Stimulated activated naive CD4-positive, alpha-beta T cell treated with Interleukin-2 at 50 U/mL for 16 hours (primary cell): ENCODE measurements around the gene STPG2.
"Not testable (repeated sequence)": the region's sequence is repeated elsewhere in the genome, so short reads cannot be mapped to it uniquely, and the experiment has no call there.

Experiments used
- DNase-seq: peaks from one replicate; lab custom pipeline; 2025; lab: John Stamatoyannopoulos, UW

Gene STPG2

DNA sequence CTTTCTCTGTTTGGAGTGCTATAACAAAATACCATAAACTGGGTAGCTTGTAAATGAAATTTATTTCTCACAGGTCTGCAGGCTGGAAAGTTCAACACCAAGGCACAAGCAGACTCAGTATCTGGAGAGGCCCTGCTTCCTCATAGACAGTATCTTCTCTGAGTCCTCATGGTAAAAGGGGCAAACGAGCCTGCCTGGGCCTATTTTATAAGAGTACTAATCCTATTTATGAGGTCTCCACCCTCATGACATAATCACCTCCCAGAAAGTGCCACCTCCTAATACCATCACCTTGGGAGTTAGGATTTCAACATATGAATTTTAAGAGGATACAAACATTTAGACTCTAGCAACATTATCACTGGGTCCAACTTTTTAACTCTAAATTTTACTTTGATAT is 200.3 kb downstream of the STPG2 start:
- no peak for DNase-seq

- no peak for DNase-seq
Observed at GRCh38 chr4:97942137-97942536, 201.1 kb downstream of the STPG2 start.

- DNase-seq, result no peak
Observed at GRCh38 chr4:97938141-97938540, 205.1 kb downstream of the STPG2 start.

GRCh38 chr4:97924341-97924958 is 218.8 kb downstream of the STPG2 start:
- DNase-seq, result no peak

- no peak for DNase-seq
Observed at GRCh38 chr4:97923096-97923495, 220.2 kb downstream of the STPG2 start.

DNA sequence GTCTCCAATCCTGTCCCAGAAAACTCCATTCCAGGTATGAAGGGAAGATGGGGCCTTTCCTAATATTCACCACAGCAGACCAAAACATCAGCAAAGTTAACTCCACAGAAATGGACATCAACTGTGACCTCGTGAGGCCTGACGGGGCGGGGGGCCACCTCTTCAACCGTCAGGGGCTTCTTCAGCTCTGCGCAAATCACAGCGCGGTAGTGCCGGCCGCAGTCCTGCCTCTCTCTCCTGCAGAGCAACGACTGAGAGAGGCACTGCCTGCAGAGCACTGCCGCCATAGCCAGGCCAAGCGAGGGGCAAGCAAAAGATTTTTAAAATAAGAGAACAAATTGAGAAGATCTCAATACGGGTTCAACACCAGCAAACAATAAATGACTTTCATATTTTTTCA is 226.2 kb downstream of the STPG2 start:
- no peak for DNase-seq

DNA sequence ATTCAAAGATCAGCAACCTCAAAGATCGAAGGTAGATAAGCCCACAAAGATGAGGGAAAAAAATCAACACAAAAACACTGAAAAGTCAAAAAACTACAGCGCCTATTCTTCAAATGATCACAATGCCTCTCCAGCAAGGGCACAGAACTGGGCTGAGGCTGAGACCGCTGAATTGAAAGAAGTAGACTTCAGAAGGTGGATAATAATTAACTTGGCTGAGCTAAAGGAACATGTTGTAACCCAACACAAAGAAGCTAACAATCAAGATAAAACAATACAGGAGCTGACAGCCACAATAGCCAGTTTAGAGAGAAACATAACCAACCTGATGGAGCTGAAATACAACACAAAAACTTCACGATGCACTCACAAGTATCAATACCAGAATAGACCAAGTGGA is 231.1 kb downstream of the STPG2 start:
- DNase-seq, result no peak

DNA sequence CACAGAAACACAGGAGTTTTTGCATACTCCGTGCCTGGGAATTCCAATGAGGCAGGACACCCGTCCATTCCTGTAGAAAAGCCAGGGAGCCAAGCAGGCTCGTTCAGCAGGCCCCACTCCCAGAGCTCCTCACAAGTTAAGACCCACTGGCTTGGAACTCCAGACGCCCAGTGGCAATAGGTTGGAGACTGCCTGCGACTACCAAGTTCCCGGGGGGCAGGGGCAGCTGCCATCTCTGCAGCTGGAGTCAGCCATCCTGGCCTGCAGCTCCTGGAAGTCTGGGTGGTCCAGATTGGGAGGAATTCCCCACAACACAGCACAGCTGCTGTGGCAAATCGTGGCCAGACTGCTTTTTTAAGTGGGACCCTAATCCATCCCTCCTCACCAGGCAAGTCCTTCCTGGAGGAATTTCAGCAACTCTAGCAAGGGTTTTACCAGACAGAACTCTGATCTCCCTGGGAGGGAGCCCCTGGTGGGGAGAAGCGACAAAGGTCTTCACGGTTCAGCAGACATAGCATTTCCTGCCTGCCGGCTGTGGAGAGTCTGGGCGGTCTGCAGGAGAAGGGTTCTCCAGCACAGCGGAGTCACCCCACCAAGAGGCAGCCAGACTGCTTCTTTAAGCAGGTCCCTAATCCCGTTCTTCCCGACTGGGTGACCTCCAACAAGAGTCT is 231.9 kb downstream of the STPG2 start:
- DNase-seq, result no peak

GRCh38 chr4:97910005-97910404 is 233.3 kb downstream of the STPG2 start:
- DNase-seq, result no peak

DNA sequence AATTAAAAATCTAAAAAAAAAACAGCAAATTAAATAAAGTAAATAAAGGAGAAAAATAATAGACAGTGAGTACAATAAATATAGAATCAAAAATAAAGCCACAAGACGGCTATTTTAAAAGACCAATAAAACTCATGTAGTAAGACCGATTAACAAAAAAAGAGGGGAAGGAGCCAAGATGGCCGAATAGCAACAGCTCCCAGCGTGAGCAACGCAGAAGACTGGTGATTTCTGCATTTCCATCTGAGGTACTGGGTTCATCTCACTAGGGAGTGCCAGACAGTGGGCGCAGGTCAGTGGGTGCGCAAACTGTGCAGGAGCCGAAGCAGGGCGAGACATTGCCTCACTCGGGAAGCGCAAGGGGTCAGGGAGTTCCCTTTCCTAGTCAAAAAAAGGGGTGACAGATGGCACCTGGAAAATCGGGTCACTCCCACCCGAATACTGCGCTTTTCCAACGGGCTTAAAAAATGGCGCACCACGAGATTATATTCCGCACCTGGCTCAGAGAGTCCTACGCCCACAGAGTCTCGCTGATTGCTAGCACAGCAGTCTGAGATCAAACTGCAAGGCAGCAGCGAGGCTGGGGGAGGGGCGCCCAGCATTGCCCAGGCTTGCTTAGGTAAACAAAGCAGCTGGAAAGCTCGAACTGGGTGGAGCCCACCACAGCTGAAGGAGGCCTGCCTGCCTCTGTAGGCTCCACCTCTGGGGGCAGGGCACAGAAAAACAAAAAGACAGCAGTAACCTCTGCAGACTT is 239.7 kb downstream of the STPG2 start:
- DNase-seq, result not testable (repeated sequence)

GRCh38 chr4:97900229-97900628 is 243.0 kb downstream of the STPG2 start:
- no peak for DNase-seq

DNA sequence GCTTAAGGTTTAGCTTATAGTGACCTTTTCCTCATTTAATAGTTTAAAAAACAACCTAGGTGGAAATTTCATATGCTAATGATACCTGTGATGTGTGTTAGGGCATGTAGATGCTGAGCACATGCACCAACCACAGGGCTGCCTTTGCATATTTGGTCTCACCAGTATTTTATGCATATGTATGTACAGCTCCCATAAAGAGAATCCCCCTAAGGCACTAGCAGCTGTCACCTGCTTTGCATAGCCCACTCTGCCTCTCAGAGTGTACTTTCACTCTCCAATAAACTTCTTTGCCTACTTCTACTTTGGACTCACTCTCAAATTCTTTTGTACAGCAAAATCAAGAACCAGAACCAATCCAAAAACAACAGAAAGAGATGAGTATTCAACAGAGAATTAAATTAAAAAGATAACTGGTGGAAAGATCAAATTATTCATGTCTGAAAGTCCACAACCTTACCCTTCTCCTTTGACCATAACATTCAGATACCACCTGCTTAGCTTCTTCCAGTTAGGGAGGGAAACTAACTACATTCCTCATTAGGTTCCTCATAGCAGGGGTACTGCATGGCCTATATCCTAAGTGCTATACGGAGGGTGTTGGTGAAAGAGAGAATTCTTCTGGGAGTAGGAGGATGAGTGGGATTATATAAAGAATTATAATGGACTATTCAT is 250.5 kb downstream of the STPG2 start:
- no peak for DNase-seq

GRCh38 chr4:97879942-97880341 is 263.3 kb downstream of the STPG2 start:
- DNase-seq, result no peak

DNA sequence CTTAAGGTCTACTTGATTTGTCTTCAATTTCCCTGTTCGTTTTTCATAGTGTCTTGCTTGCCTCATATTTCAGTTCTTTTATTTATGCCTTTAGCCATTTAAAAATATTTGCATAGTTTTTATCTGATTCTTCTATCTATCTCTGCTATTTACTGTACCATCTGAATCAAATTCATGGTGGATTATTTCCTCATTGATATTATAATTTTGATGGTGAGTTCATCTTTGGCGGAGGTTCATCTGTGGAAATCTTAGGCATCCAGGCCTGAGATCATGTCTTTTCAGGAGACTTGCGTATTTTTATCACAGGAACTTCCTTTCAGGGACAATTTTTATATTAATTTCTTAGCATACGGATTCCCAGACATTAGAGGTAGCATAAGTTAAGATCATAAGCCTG is 275.2 kb downstream of the STPG2 start:
- DNase-seq, result no peak

GRCh38 chr4:97867557-97868091 is 275.7 kb downstream of the STPG2 start:
- no peak for DNase-seq

DNA sequence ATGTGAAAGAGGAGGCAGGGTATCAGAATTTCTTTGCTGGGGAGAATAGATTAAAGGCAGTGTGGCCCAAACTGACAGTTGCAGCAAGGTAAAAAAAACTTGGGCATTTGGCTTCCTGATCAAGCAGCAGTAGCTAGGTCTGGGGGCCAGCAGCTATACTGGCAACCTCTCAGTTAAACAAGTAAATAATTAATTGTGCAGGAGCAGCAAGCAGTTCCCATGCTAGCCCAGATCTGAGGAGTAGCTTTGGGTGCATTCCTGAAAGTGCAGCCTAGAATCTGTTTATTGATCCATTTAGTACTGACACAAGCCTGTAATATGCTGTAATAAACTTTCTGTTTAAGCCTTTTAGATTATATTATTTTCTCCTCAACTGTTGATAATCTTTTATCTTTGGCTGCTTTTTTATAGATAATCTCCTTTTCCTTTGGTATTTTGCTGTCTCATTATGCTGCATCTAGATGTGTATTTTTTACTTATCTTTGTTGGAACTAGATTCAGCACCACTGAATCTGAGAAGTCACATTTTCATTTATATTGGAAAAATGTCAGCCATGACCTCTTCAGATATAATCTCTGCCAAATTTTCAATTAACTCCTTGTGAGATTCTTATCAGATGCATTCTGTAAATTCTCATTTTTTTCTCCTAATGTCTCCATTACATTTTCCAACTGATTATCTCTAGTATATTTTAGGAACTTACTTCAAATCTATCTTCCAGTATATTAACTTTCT is 276.3 kb downstream of the STPG2 start:
- DNase-seq, result no peak

GRCh38 chr4:97851115-97851514 is 292.2 kb downstream of the STPG2 start:
- DNase-seq, result no peak

GRCh38 chr4:97845758-97846157 is 297.5 kb downstream of the STPG2 start:
- no peak for DNase-seq

DNA sequence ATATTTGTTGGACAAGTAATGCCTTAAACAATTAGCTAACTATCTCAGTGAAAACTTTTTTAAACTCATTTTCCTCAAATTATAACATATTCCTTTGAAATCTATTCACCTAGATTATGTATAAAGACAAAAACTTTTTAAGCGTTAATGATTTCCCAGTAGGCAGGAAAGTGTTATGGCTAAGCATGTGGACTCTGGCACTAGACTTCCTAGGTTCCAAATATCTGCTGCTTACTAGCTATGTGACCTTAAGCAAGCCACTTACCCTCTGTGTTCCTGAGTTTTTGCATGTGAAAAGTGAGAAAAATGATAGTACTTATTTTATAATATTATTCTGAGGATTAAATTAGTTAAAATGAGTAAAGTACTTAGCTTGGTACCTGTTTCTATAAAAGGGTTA is 301.8 kb downstream of the STPG2 start:
- no peak for DNase-seq

DNA sequence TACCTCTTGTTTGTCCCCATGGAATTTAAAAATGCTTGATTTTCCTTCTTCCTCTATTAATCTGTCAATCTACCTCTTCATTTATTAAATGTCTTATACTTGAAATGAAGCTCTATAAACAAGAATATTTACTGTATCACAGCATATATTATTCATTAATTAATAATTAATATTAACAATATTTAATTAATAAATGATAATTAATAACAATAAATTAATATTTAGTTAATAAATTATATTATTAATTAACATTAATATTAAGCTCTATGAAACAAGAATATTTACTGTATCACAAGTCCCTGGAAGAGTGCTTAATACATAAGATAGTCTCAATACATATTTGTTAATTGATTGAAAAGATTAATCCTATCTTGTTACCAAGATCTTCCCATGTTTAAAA is 306.6 kb downstream of the STPG2 start:
- no peak for DNase-seq

- DNase-seq, result no peak
Observed at GRCh38 chr4:97828646-97829045, 314.6 kb downstream of the STPG2 start.

- no peak for DNase-seq
Observed at GRCh38 chr4:97819294-97819693, 324.0 kb downstream of the STPG2 start.
